WTC11 (cell line): Measurements from ENCODE around the gene NAA50. TPM values are rescaled to one million over a fixed set of nuclear protein-coding genes. Genes with fewer than 3 reads are reported as not detected.

Experiments
- ATAC-seq: fragments of 200-7000 bp; cut with Tn5 transposase; 2 replicates; pipeline ENCODE4 v1.10.0; 2021; ENCODE audit warnings: mild to moderate bottlenecking, moderate library complexity
- CTCF ChIA-PET: fragments of 300-600 bp; sonication (Branson Sonifier 250); formaldehyde crosslinking; loops from one replicate; lab custom pipeline; 2021; ENCODE audit warnings: antibody characterized with exemption; lab: Charles Lee
- POLR2A ChIA-PET: fragments of 350-600 bp; sonication (Branson Sonifier 250); formaldehyde crosslinking; loops from one replicate; lab custom pipeline; 2021; ENCODE audit warnings: antibody characterized with exemption; lab: Charles Lee
- DNase-seq: peaks from one replicate; pipeline ENCODE4 v3.0.0; 2021; ENCODE audit warnings: low spot score
- H3K27ac Mint-ChIP-seq: 2 replicates; pipeline ENCODE4 v1.8.0; 2021; ENCODE audit warnings: mixed read lengths
- H3K27me3 Mint-ChIP-seq: 2 replicates; pipeline ENCODE4 v1.8.0; 2021; ENCODE audit warnings: low read depth, mild to moderate bottlenecking, moderate library complexity, mixed read lengths
- H3K36me3 Mint-ChIP-seq: 2 replicates; pipeline ENCODE4 v1.8.0; 2021; ENCODE audit warnings: mixed read lengths
- H3K4me1 Mint-ChIP-seq: 2 replicates; pipeline ENCODE4 v1.8.0; 2022; ENCODE audit warnings: mixed read lengths
- H3K4me3 Mint-ChIP-seq: 2 replicates; pipeline ENCODE4 v1.8.0; 2021; ENCODE audit warnings: mild to moderate bottlenecking, moderate library complexity, mixed read lengths
- H3K9me3 Mint-ChIP-seq: 2 replicates; pipeline ENCODE4 v1.8.0; 2021; ENCODE audit warnings: mixed read lengths
- AFF4 ChIP-seq: sonication (generic); formaldehyde crosslinking; IDR thresholded peaks from 2 replicates; pipeline ENCODE4 v1.8.1; 2023; ENCODE audit warnings: mild to moderate bottlenecking, missing genetic modification reagents, borderline replicate concordance
- ARID4B ChIP-seq: sonication (generic); formaldehyde crosslinking; IDR thresholded peaks from 2 replicates; pipeline ENCODE4 v1.8.0; 2023; ENCODE audit warnings: missing genetic modification reagents, mild to moderate bottlenecking, borderline replicate concordance
- CTCF ChIP-seq: fragments of 200-600 bp; IDR thresholded peaks from 2 replicates; pipeline ENCODE4 v1.8.0; 2022; ENCODE audit warnings: antibody characterized with exemption
- KAT7 ChIP-seq: sonication (generic); formaldehyde crosslinking; IDR thresholded peaks from 2 replicates; pipeline ENCODE4 v1.8.1; 2023; ENCODE audit warnings: missing genetic modification reagents, mild to moderate bottlenecking, borderline replicate concordance
- NR3C1 ChIP-seq: sonication (generic); formaldehyde crosslinking; conservative IDR thresholded peaks from 2 replicates; pipeline ENCODE4 v1.8.1; 2023; ENCODE audit warnings: low read depth, mild to moderate bottlenecking, missing genetic modification reagents
- ZBTB21 ChIP-seq: sonication (generic); formaldehyde crosslinking; IDR thresholded peaks from 2 replicates; pipeline ENCODE4 v1.8.1; 2023; ENCODE audit warnings: mild to moderate bottlenecking, missing genetic modification reagents, borderline replicate concordance
- ZNF121 ChIP-seq: sonication (generic); formaldehyde crosslinking; IDR thresholded peaks from 2 replicates; pipeline ENCODE4 v1.8.0; 2023; ENCODE audit warnings: missing genetic modification reagents
- ZNF532 ChIP-seq: fragments of 250-450 bp; sonication (Bioruptor Pico); IDR thresholded peaks from 2 replicates; pipeline ENCODE4 v1.9.0; 2021; ENCODE audit warnings: mild to moderate bottlenecking, borderline replicate concordance
- total RNA-seq: library from RNA; stranded (reverse); gene quantifications from 3 replicates; pipeline ENCODE4 v1.2.3, GENCODE V29; 2021

Gene NAA50
- total RNA-seq, 1 experiment from 2014 or later: 193 TPM

GRCh38 chr3:113678773-113679172 lies 67.3 kb downstream of the NAA50 start:
- no peak for ATAC-seq

More at GRCh38 chr3:113678773-113679172, 67.3 kb downstream of the NAA50 start:
- no peak for DNase-seq
- peaks cover 14% of the 10 kb centered on the region for H3K9me3 Mint-ChIP-seq
- H3K36me3 Mint-ChIP-seq: peaks cover 12% of the 10 kb centered on the region
- TF ChIP-seq ARID4B (CRISPR knock-in tag) (no peak), KAT7 (CRISPR knock-in tag) (no peak), ZNF121 (CRISPR knock-in tag) (peak; percentile 76; the same call in 1 of the 2 replicates), NR3C1 (CRISPR knock-in tag) (no peak), ZBTB21 (CRISPR knock-in tag) (no peak), AFF4 (CRISPR knock-in tag) (no peak), CTCF (no peak), ZNF532 (CRISPR knock-in tag) (no peak)
- CTCF ChIA-PET: no interaction called here
- POLR2A ChIA-PET: no interaction called here
- no peak overlapping the region for H3K27ac Mint-ChIP-seq
- no peaks in the 10 kb centered on the region for H3K27me3 Mint-ChIP-seq
- H3K4me3 Mint-ChIP-seq: no peak overlapping the region
- peaks cover 15% of the 10 kb centered on the region for H3K4me1 Mint-ChIP-seq
